Measurements from ENCODE around the gene ANGPTL4. TPM values are rescaled to one million over a fixed set of nuclear protein-coding genes. Genes with fewer than 3 reads are reported as not detected.

ANGPTL4 gene
- polyA plus RNA-seq, 1 donor from 2014 or later = not detected

- Histone ChIP-seq H3K79me2 (replicated peaks; ENCODE audit: insufficient read depth, low read length) (no peaks in the 10 kb centered on the region), H2AFZ (ENCODE audit: low read depth, low read length) (no peak overlapping the region), H3K4me2 (ENCODE audit: low read length) (no peak overlapping the region), H4K20me1 (ENCODE audit: insufficient read depth) (no peaks in the 10 kb centered on the region), H3K36me3 (ENCODE audit: insufficient read depth, low read length) (no peaks in the 10 kb centered on the region), H3K9me2 (ENCODE audit: insufficient read depth, low read length) (no peaks in the 10 kb centered on the region), H3K27me3 (ENCODE audit: insufficient read depth, low read depth, low read length) (peaks cover 4% of the 10 kb centered on the region), H3F3A (ENCODE audit: insufficient read depth, low read length, poor library complexity, severe bottlenecking) (no peaks in the 10 kb centered on the region), H3K9ac (ENCODE audit: low read length) (no peak overlapping the region), H3K4me3 (ENCODE audit: low read length) (no peak overlapping the region), H3K9me3 (ENCODE audit: low read length) (no peaks in the 10 kb centered on the region), H3K27ac (ENCODE audit: low read length) (no peak overlapping the region)
- TF ChIP-seq EP300 (conservative IDR thresholded peaks at IDR 0.05; ENCODE audit: poor library complexity, severe bottlenecking) = no peak
- no peak for TF ChIP-seq EZH2 (IDR thresholded peaks at IDR 0.05; ENCODE audit: borderline replicate concordance, insufficient read depth, low read length, poor library complexity, severe bottlenecking)
- TF ChIP-seq RAD21 (conservative IDR thresholded peaks at IDR 0.05) = no peak
- TF ChIP-seq POLR2AphosphoS5 (IDR thresholded peaks at IDR 0.05) = no peak
Observed at GRCh38 chr19:8357007-8357521, 6.9 kb upstream of the ANGPTL4 start.

- no peak overlapping the region for H3K27ac ChIP-seq (ENCODE audit: low read length)
- H3K4me3 ChIP-seq (ENCODE audit: low read length) = no peak overlapping the region
- H4K20me1 ChIP-seq (ENCODE audit: insufficient read depth) = no peaks in the 10 kb centered on the region
- H2AFZ ChIP-seq (ENCODE audit: low read depth, low read length) = no peak overlapping the region
- no peaks in the 10 kb centered on the region for H3K9me3 ChIP-seq (ENCODE audit: low read length)
- H3F3A ChIP-seq (ENCODE audit: insufficient read depth, low read length, poor library complexity, severe bottlenecking) = no peaks in the 10 kb centered on the region
- no peaks in the 10 kb centered on the region for H3K36me3 ChIP-seq (ENCODE audit: insufficient read depth, low read length)
- TF ChIP-seq RAD21 (conservative IDR thresholded peaks at IDR 0.05) = no peak
- TF ChIP-seq MXI1 (conservative IDR thresholded peaks at IDR 0.05; ENCODE audit: poor library complexity, severe bottlenecking) = no peak
- TF ChIP-seq EZH2 (IDR thresholded peaks at IDR 0.05; ENCODE audit: borderline replicate concordance, insufficient read depth, low read length, poor library complexity, severe bottlenecking) = no peak
- TF ChIP-seq EP300 (conservative IDR thresholded peaks at IDR 0.05; ENCODE audit: poor library complexity, severe bottlenecking) = no peak
- TF ChIP-seq SMC3 (conservative IDR thresholded peaks at IDR 0.05; ENCODE audit: poor library complexity) = no peak
- TF ChIP-seq CTCF (IDR thresholded peaks at IDR 0.05; ENCODE audit: poor library complexity, severe bottlenecking) = no peak
- TF ChIP-seq POLR2AphosphoS5 (IDR thresholded peaks at IDR 0.05) = no peak
- no peak for TF ChIP-seq TAF1 (IDR thresholded peaks at IDR 0.05; ENCODE audit: low read depth)
- TF ChIP-seq REST (IDR thresholded peaks at IDR 0.05; ENCODE audit: borderline replicate concordance) = no peak
- H3K27me3 ChIP-seq (ENCODE audit: insufficient read depth, low read depth, low read length) = peaks cover 22% of the 10 kb centered on the region
- no peaks in the 10 kb centered on the region for H3K79me2 ChIP-seq (replicated peaks; ENCODE audit: insufficient read depth, low read length)
- H3K9me2 ChIP-seq (ENCODE audit: insufficient read depth, low read length) = no peaks in the 10 kb centered on the region
- no peak overlapping the region for H3K9ac ChIP-seq (ENCODE audit: low read length)
- no peak overlapping the region for H3K4me2 ChIP-seq (ENCODE audit: low read length)
Observed at GRCh38 chr19:8358948-8359347, 5.0 kb upstream of the ANGPTL4 start.
